Uterus (tissue), 4 donors: ENCODE measurements around the gene ZNF710. TPM values are rescaled to one million over a fixed set of nuclear protein-coding genes. Genes with fewer than 3 reads are reported as not detected.
A peak's percentile ranks its signal among the peaks of the same experiment; 100 is the strongest.

Experiments used
- DNase-seq, 2 donors: peaks; one replicate each; pipeline ENCODE4 v3.0.0-alpha.2; 2019 to 2020
- H3K27ac ChIP-seq, 2 donors: fragments of 200-600 bp; sonication (generic); 1 replicate in 1 of 2; 2 replicates in 1 of 2; pipeline ENCODE4 v1.5.1; 2016 to 2018
- H3K27me3 ChIP-seq, 2 donors: fragments of 200-600 bp; sonication (generic); one replicate each; pipeline ENCODE4 v1.5.1; 2018 to 2019; ENCODE audit warnings: control low read depth in 1 of 2
- H3K36me3 ChIP-seq, 2 donors: fragments of 200-600 bp; sonication (generic); one replicate each; pipeline ENCODE4 v1.5.1; 2019; ENCODE audit warnings: control low read depth in 1 of 2
- H3K4me1 ChIP-seq, 2 donors: fragments of 200-600 bp; sonication (generic); one replicate each; pipeline ENCODE4 v1.5.1; 2018 to 2019; ENCODE audit warnings: control low read depth in 1 of 2
- H3K4me3 ChIP-seq, 2 donors: fragments of 200-600 bp; sonication (generic); 1 replicate in 1 of 2; 2 replicates in 1 of 2; pipeline ENCODE4 v1.5.1; 2018 to 2019; ENCODE audit warnings: mild to moderate bottlenecking in 1 of 2
- H3K9me3 ChIP-seq, 2 donors: fragments of 200-600 bp; sonication (generic); one replicate each; pipeline ENCODE4 v1.5.1; 2019; ENCODE audit warnings: control low read depth in 1 of 2
- CTCF ChIP-seq, 4 experiments: fragments of 200-600 bp in 2 of 4; fragments of 450-650 bp in 2 of 4; sonication (generic) in 2 of 4; IDR thresholded peaks; one replicate each; pipeline ENCODE4 v1.5.1; 2016 to 2019; ENCODE audit warnings: antibody characterized with exemption in 4 of 4, mild to moderate bottlenecking in 2 of 4, moderate library complexity in 1 of 4
- POLR2A ChIP-seq, 2 donors: fragments of 450-650 bp; IDR thresholded peaks; one replicate each; pipeline ENCODE4 v1.6.1; 2016; ENCODE audit warnings: antibody characterized with exemption in 2 of 2, mild to moderate bottlenecking in 1 of 2, moderate library complexity in 1 of 2
- intact Hi-C: fragments of 100-400 bp; cut with DNase I; formaldehyde crosslinking; loops from one replicate; pipeline ENCODE4 v1.15.1; 2023; ENCODE audit warnings: low total_unique reads
- total RNA-seq, 4 donors: library from RNA; depleted of rRNA in 3 of 4; stranded (reverse); fragments of >200 nt in 3 of 4; gene quantifications; one replicate each; pipeline versions ENCODE4 v1.1.0 to v1.2.4, GENCODE V29; 2014 to 2023
- donor health status: DM: yes; HTN: yes; CAD: no.

ZNF710 gene
- total RNA-seq, 4 donors from 2014 or later: 2.3 to 22.2 (median 8.4) TPM

DNA sequence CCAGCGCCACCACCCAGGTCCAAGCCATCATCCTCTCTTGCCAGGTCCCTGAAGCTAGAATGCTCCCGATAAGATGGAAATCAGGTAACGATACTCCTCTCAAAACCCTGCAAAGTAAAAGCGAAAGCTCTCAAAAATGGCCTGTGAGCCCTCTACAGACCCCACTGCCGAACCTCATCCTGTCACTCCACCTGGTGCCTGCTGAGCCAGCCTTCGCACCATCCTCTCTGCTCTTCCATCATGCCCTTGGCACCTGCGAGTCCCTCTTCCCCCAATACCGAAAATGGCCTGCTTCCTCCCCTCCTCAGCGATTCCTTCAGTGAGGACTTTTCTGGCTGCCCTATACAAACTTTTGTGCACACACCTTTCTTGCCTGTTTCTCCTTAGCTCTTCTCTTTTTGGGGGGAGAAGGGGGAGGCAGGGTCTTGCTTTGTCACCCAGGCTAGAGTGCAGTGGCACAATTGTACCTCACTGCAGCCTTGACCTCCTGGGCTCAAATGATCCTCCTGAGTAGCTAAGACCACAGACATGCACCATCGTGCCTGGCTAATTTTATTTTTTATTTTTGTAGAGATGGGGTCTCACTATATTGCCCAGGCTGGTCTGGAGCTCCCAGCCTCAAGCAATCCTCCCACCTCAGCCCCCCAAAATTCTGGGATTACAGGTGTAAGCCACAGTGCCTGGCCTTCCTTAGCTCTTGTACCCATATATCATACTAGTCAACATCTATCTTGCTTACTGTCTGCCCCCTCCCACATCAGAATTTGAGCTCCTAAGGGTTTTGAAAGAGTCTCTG lies 98.1 kb downstream of the ZNF710 start:
- DNase-seq: no peak
- no peaks in the 10 kb centered on the region for H3K9me3 ChIP-seq
- H3K27me3 ChIP-seq: no peaks in the 10 kb centered on the region
- no peaks in the 10 kb centered on the region for H3K36me3 ChIP-seq
- peak overlapping the region; percentile 91 to 97 for H3K27ac ChIP-seq
- TF ChIP-seq CTCF (IDR thresholded peaks at IDR 0.05) (no peak), POLR2A (IDR thresholded peaks at IDR 0.05) (no peak)
- H3K4me1 ChIP-seq: peaks cover 0 to 17% of the 10 kb centered on the region in 2 donors
- intact Hi-C loops: no loop called here
- H3K4me3 ChIP-seq: no peak overlapping the region

DNA sequence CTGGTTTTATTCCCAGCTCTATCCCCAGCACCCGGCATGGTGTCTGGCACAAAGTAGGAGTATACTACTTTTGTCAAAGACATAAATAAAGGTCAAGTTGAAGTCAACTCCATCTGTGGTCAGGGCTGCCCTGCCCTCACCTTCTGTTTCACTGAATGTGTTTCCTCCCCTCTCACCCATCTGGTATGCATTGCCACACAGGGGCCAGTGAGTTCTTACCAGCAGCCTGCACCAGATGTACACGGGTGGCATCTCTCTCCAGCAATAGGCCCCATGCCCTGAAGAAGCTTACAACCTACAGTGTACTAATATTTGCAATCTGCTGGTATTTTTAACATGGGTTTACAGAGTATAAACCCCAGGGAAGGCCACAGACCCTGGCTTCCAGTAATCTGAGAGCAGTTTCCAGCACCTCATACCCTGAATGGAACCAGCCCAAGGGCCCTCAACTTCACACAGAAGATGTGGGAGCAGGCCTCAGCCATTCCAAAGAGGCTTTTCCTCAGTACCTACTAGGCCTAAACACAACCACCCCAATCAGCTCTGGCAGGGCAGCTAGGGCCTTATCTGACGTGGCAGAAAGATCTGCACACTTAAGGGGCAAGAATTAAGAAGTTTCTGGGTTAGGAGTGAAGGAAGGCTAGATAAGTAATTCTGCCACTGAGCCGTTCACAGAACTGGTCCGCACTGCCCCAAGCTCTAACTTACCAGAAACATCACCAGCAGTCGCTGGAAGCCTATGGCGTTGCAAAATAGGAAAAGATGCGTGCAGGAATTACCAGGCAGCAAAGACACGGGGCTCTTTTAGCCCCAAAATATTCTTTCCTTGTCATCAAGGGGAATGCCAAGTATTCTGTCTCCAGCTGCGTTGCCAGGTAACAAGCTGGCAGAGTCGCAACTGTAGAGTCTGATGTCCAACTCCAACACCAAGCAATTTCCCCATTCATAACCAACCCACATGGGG lies 99.0 kb downstream of the ZNF710 start:
- H3K27me3 ChIP-seq: no peaks in the 10 kb centered on the region
- no peaks in the 10 kb centered on the region for H3K36me3 ChIP-seq
- peak; percentile 44 to 55 for DNase-seq
- no peak for TF ChIP-seq POLR2A (IDR thresholded peaks at IDR 0.05)
- no peak for TF ChIP-seq CTCF (IDR thresholded peaks at IDR 0.05)
- intact Hi-C loops: no loop called here
- H3K27ac ChIP-seq: peak overlapping the region; percentile 91 to 97
- no peak overlapping the region for H3K4me3 ChIP-seq
- no peaks in the 10 kb centered on the region for H3K9me3 ChIP-seq
- H3K4me1 ChIP-seq: peaks cover 0 to 17% of the 10 kb centered on the region in 2 donors

- TF ChIP-seq POLR2A (IDR thresholded peaks at IDR 0.05) (no peak), CTCF (IDR thresholded peaks at IDR 0.05) (no peak)
- H3K4me1 ChIP-seq: peaks cover 0 to 17% of the 10 kb centered on the region in 2 donors
- no peaks in the 10 kb centered on the region for H3K27me3 ChIP-seq
- DNase-seq: peak; percentile 35 to 44
- no peaks in the 10 kb centered on the region for H3K36me3 ChIP-seq
- peak overlapping the region; percentile 74 to 97 for H3K4me3 ChIP-seq
- H3K27ac ChIP-seq: peak overlapping the region; percentile 91 to 97
- no peaks in the 10 kb centered on the region for H3K9me3 ChIP-seq
- intact Hi-C loops: no loop called here
Measured at GRCh38 chr15:90101130-90101968, 100.2 kb downstream of the ZNF710 start.

GRCh38 chr15:90101969-90102890 lies 101.1 kb downstream of the ZNF710 start, which contains the start of gene IDH2:
Gene IDH2 (minus strand): TSS chr15:90102468. CDS start chr15:90102390, 78 bp downstream.
- Histone ChIP-seq H3K27ac (peak within 1 kb of the TSS; percentile 91 to 97), H3K4me1 (peaks cover 0 to 17% of the 10 kb centered on the region in 2 donors), H3K36me3 (no peaks in the 10 kb centered on the region), H3K27me3 (no peaks in the 10 kb centered on the region), H3K4me3 (peak within 1 kb of the TSS; percentile 74 to 97), H3K9me3 (no peaks in the 10 kb centered on the region)
- peak; percentile 59 to 81 for DNase-seq
- peak in 2 of 4 experiments; percentile 12 to 35 for TF ChIP-seq CTCF (IDR thresholded peaks at IDR 0.05)
- TF ChIP-seq POLR2A (IDR thresholded peaks at IDR 0.05): peak; percentile 93 to 97
- intact Hi-C loops: no loop called here
